Ovary (tissue), 9 donors: Measurements from ENCODE around the gene GPR152. TPM values are rescaled to one million over a fixed set of nuclear protein-coding genes. Genes with fewer than 3 reads are reported as not detected.

Experiments
- DNase-seq, 5 donors: peaks; one replicate each; pipeline ENCODE4 v3.0.0-alpha.2; 2019 to 2020
- H3K27ac ChIP-seq, 2 donors: fragments of 200-600 bp; one replicate each; pipeline versions ENCODE4 v1.5.1 to v1.8.0; 2019 to 2022
- H3K27me3 ChIP-seq: fragments of 200-600 bp; one replicate; pipeline ENCODE4 v1.8.0; 2022
- H3K36me3 ChIP-seq: fragments of 200-600 bp; sonication (generic); one replicate; pipeline ENCODE4 v1.5.1; 2019
- H3K4me1 ChIP-seq: one replicate; pipeline ENCODE4 v1.8.1; 2013; ENCODE audit warnings: mild to moderate bottlenecking, moderate library complexity; ENCODE audit not compliant: insufficient read depth
- H3K4me3 ChIP-seq: fragments of 200-600 bp; sonication (generic); one replicate; pipeline ENCODE4 v1.5.1; 2017
- H3K9me3 ChIP-seq, 2 donors: fragments of 200-600 bp in 1 of 2; sonication (generic) in 1 of 2; one replicate each; pipeline versions ENCODE4 v1.5.1 to v1.8.1; 2013 to 2019; ENCODE audit warnings: mild to moderate bottlenecking in 1 of 2, moderate library complexity in 1 of 2
- CTCF ChIP-seq, 3 donors: fragments of 450-650 bp in 2 of 3; fragments of 200-600 bp in 1 of 3; IDR thresholded peaks; one replicate each; pipeline versions ENCODE4 v1.5.1 to v1.8.0; 2016 to 2022; ENCODE audit warnings: antibody characterized with exemption in 3 of 3, mild to moderate bottlenecking in 1 of 3
- EP300 ChIP-seq: sonication (generic); formaldehyde crosslinking; IDR thresholded peaks from one replicate; pipeline ENCODE4 v1.6.1; 2017; ENCODE audit warnings: antibody characterized with exemption
- POLR2A ChIP-seq: fragments of 450-650 bp; IDR thresholded peaks from one replicate; pipeline ENCODE4 v1.6.1; 2017; ENCODE audit warnings: antibody characterized with exemption, mild to moderate bottlenecking, moderate library complexity
- WGBS, 3 donors: extraction: QIAGEN DNeasy Blood & Tissue Kit in 1 of 3; methylation state at CpG; one replicate each; pipeline versions ENCODE4 v1.1.5 to v1.1.7; 2013 to 2017; 5-methylcytosine and 5-hydroxymethylcytosine counted together
- intact Hi-C, 4 donors: fragments of 100-400 bp; cut with DNase I; formaldehyde crosslinking; loops; one replicate each; pipeline versions ENCODE4 v1.11.0 to v1.15.1; 2022 to 2023
- polyA plus RNA-seq, 2 donors: library from polyadenylated mRNA; stranded (reverse); fragments of 200-250 nt in 1 of 2; fragments of 350-450 nt in 1 of 2; fragmentation: Illumina TruSeq in 1 of 2; extraction: RNeasy Lipid Tissue Mini Kit (QIAGEN cat#74804) in 1 of 2; gene quantifications; one replicate each; pipeline ENCODE4 v1.2.3, GENCODE V29; 2013 to 2014
- total RNA-seq, 7 donors: library from RNA; depleted of rRNA in 2 of 7; stranded (reverse); fragments of >200 nt in 2 of 7; fragmentation: NEBNext Ultra II Directional in 3 of 7; extraction: Animal tissue kit (Norgen Biotek cat#: 25700) in 3 of 7; gene quantifications; one replicate each; pipeline versions ENCODE4 v1.1.0 to v1.2.4, GENCODE V29; 2016 to 2023
- donor health status: DM: no; HTN: no; CAD: no; lungs with moderate emphysema.
- donor health status: DM: no; HTN: no; CAD: no.
- donor health status: Bipolar disorder and iron deficiency.
- donor health status: DM: yes; HTN: yes; CAD: no.
- donor health status: DM: no; HTN: no; CAD: no.
- donor health status: DM: yes; HTN: yes; CAD: no.

Gene GPR152
- total and polyA plus RNA-seq, 9 donors: 0.15 TPM; not detected in 8

- Histone ChIP-seq H3K27ac (no peak overlapping the region), H3K9me3 (no peaks in the 10 kb centered on the region), H3K36me3 (no peaks in the 10 kb centered on the region), H3K27me3 (no peaks in the 10 kb centered on the region), H3K4me1 (peaks cover 10% of the 10 kb centered on the region), H3K4me3 (no peak overlapping the region)
- peak in 1 of 5 donors; percentile 38 for DNase-seq
- intact Hi-C loops: no loop called here
- WGBS, 3 donors: 83 to 85% (median 83%) methylated on average over 34 of the region's 34 CpGs
- TF ChIP-seq EP300 (no peak), CTCF (IDR thresholded peaks at IDR 0.05) (no peak), POLR2A (no peak)
Observed at GRCh38 chr11:67423891-67424613, 28.5 kb downstream of the GPR152 start.

- WGBS, 3 donors: 86 to 94% (median 91%) methylated on average over 13 of the region's 13 CpGs
- intact Hi-C loops: no loop called here
- no peaks in the 10 kb centered on the region for H3K36me3 ChIP-seq
- no peak for TF ChIP-seq EP300
- no peak for TF ChIP-seq CTCF (IDR thresholded peaks at IDR 0.05)
- no peak for TF ChIP-seq POLR2A
- H3K27me3 ChIP-seq: no peaks in the 10 kb centered on the region
- DNase-seq: no peak
- no peak overlapping the region for H3K4me3 ChIP-seq
- H3K9me3 ChIP-seq: no peaks in the 10 kb centered on the region
- no peak overlapping the region for H3K27ac ChIP-seq
- peaks cover 9% of the 10 kb centered on the region for H3K4me1 ChIP-seq
Observed at GRCh38 chr11:67423466-67423865, 29.1 kb downstream of the GPR152 start.

- WGBS, 3 donors: 50 to 64% (median 59%) methylated on average over 6 of the region's 6 CpGs
- Histone ChIP-seq H3K9me3 (no peaks in the 10 kb centered on the region), H3K4me3 (no peak overlapping the region), H3K27ac (no peak overlapping the region), H3K36me3 (no peaks in the 10 kb centered on the region), H3K4me1 (peaks cover 9% of the 10 kb centered on the region), H3K27me3 (no peaks in the 10 kb centered on the region)
- intact Hi-C loops: no loop called here
- DNase-seq: no peak
- no peak for TF ChIP-seq POLR2A
- no peak for TF ChIP-seq CTCF (IDR thresholded peaks at IDR 0.05)
Observed at GRCh38 chr11:67422891-67423290, 29.6 kb downstream of the GPR152 start.

- WGBS, 3 donors: 69 to 76% (median 72%) methylated on average over 22 of the region's 22 CpGs
- intact Hi-C loops: no loop called here
- Histone ChIP-seq H3K27ac (peak overlapping the region in 1 of 2 donors; percentile 94), H3K4me1 (peaks cover 6% of the 10 kb centered on the region), H3K4me3 (peak overlapping the region; percentile 59), H3K27me3 (no peaks in the 10 kb centered on the region), H3K9me3 (no peaks in the 10 kb centered on the region), H3K36me3 (no peaks in the 10 kb centered on the region)
- TF ChIP-seq EP300 (no peak), POLR2A (no peak), CTCF (IDR thresholded peaks at IDR 0.05) (no peak)
- DNase-seq: no peak
Observed at GRCh38 chr11:67421430-67422031, 31.0 kb downstream of the GPR152 start.
